GM12892 (cell line): ENCODE results near the gene DEXI.

Experiments used
- POLR2A ChIP-seq: IDR thresholded peaks from 2 replicates; pipeline ENCODE4 v1.6.1; 2011; ENCODE audit warnings: low read depth, low read length, control low read depth
- TAF1 ChIP-seq: IDR thresholded peaks from 2 replicates; pipeline ENCODE4 v1.6.1; 2011; ENCODE audit warnings: low read depth, mild to moderate bottlenecking, control low read depth, low read length, borderline replicate concordance

DNA sequence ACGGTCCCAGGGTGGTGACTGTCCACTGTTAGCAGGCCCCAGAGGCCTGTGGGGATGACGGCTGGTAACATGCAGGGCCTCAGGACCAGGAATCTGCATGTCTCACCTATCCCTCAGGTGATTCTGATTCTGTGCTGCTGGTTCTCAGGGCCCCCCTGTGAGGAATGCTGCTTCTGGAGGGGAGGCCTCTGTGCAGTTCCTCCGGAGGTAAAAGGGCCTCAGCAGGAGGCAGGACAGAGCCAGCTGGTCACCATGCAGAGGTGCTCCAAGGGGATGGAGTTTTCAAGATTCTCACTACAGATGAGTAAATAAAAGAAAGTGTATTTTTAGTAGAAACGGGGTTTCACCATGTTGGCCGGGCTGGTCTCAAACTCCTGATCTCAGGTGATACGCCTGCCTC, 35.9 kb upstream of the DEXI start:
- TF ChIP-seq POLR2A (no peak), TAF1 (no peak)
